GM12865 (cell line): Measurements from ENCODE around the gene MSH6.

Source experiments
- DNase-seq: peaks from one replicate; pipeline ENCODE4 v3.0.0; 2010; ENCODE audit warnings: low read depth
- H3K4me3 ChIP-seq: 2 replicates; pipeline ENCODE4 v1.5.1; 2011; ENCODE audit warnings: mild to moderate bottlenecking, low read depth, low read length, control low read depth
- TF ChIP-seq, protein P1 (sequence below): IDR thresholded peaks from 2 replicates; pipeline ENCODE4 v1.5.1; 2011; ENCODE audit warnings: low read length, control low read depth, low read depth, inconsistent platforms; ENCODE audit not compliant: insufficient read depth; ENCODE audit errors: missing control alignments

MSH6 gene

GRCh38 chr2:47801118-47801517 is 18.2 kb downstream of the MSH6 start:
- TF ChIP-seq, protein P1, sequence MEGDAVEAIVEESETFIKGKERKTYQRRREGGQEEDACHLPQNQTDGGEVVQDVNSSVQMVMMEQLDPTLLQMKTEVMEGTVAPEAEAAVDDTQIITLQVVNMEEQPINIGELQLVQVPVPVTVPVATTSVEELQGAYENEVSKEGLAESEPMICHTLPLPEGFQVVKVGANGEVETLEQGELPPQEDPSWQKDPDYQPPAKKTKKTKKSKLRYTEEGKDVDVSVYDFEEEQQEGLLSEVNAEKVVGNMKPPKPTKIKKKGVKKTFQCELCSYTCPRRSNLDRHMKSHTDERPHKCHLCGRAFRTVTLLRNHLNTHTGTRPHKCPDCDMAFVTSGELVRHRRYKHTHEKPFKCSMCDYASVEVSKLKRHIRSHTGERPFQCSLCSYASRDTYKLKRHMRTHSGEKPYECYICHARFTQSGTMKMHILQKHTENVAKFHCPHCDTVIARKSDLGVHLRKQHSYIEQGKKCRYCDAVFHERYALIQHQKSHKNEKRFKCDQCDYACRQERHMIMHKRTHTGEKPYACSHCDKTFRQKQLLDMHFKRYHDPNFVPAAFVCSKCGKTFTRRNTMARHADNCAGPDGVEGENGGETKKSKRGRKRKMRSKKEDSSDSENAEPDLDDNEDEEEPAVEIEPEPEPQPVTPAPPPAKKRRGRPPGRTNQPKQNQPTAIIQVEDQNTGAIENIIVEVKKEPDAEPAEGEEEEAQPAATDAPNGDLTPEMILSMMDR = no peak
- no peak for DNase-seq
- H3K4me3 ChIP-seq = no peak overlapping the region

DNA sequence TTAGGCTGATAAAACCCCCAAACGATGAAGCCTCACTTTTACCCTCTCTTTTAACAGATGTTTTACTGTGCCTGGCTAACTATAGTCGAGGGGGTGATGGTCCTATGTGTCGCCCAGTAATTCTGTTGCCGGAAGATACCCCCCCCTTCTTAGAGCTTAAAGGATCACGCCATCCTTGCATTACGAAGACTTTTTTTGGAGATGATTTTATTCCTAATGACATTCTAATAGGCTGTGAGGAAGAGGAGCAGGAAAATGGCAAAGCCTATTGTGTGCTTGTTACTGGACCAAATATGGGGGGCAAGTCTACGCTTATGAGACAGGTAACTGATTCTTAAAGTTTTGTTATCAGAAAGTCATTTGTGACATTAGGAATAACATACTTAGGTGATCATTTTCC is 20.4 kb downstream of the MSH6 start:
- TF ChIP-seq, protein P1 = no peak
- DNase-seq = no peak
- no peak overlapping the region for H3K4me3 ChIP-seq

GRCh38 chr2:47803770-47804169 is 20.8 kb downstream of the MSH6 start:
- no peak overlapping the region for H3K4me3 ChIP-seq
- TF ChIP-seq, protein P1 = no peak
- DNase-seq = no peak

DNA sequence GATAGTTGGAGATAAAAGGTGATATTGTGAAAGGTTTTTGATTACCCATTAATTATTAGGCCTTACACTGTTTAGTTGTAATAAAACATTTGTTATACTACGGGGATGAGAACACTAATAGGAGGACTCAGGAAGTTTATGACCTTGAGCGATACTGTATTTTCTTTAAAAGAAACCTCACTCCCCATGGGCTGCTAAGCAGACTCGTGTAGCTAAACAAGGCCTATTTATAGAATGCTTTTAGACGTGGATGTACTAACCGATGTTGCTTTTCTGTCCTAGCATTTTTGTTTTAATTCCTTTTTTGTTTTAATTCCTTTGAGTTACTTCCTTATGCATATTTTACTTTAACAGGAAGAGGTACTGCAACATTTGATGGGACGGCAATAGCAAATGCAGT is 22.9 kb downstream of the MSH6 start:
- no peak overlapping the region for H3K4me3 ChIP-seq
- DNase-seq = no peak
- TF ChIP-seq, protein P1 = no peak

GRCh38 chr2:47808614-47809013 is 25.7 kb downstream of the MSH6 start:
- TF ChIP-seq, protein P1 = no peak
- DNase-seq = no peak
- no peak overlapping the region for H3K4me3 ChIP-seq

DNA sequence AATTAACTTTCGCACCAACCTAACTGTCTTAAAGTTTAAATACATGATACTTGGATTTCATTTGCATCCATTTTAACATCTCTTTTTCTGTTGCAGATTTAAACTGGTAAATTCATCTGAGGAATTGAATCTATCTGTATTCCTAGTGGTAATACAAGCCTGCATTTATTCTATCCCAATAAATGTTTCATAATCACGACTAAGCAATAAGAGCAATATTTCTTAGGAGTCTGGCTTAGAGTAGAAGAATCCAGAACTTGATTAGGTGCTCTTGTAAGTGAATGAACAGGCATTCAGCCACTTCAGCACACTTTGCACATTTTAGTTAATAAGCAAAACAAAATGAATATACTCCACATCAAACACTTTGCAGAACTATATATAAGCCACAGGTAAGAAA is 27.0 kb downstream of the MSH6 start:
- TF ChIP-seq, protein P1 = no peak
- no peak for DNase-seq
- H3K4me3 ChIP-seq = no peak overlapping the region

- TF ChIP-seq, protein P1 = no peak
- no peak overlapping the region for H3K4me3 ChIP-seq
- no peak for DNase-seq
These were observed 27.9 kb downstream of the MSH6 start for GRCh38 chr2:47810850-47811249.
